WERI-Rb-1 (cell line): Measurements from ENCODE around the gene TRIM54.

Source experiments
- DNase-seq: peaks from one replicate; pipeline ENCODE4 v3.0.0-alpha.2; 2020
- H3K27ac ChIP-seq: fragments of 250-450 bp; sonication (Bioruptor Pico); 2 replicates; pipeline ENCODE4 v1.5.1; 2020; ENCODE audit warnings: mild to moderate bottlenecking, moderate library complexity
- H3K27me3 ChIP-seq: fragments of 250-450 bp; sonication (Bioruptor Pico); 2 replicates; pipeline ENCODE4 v1.5.1; 2021; ENCODE audit warnings: mild to moderate bottlenecking, low read depth, moderate library complexity; ENCODE audit not compliant: insufficient read depth, severe bottlenecking
- H3K36me3 ChIP-seq: fragments of 250-450 bp; sonication (Bioruptor Pico); 2 replicates; pipeline ENCODE4 v1.5.1; 2020; ENCODE audit warnings: mild to moderate bottlenecking, moderate library complexity
- H3K4me3 ChIP-seq: 2 replicates; pipeline ENCODE4 v1.5.1; 2011; ENCODE audit warnings: low read depth, mild to moderate bottlenecking, control low read depth, low read length
- H3K9me3 ChIP-seq: fragments of 250-450 bp; sonication (Bioruptor Pico); 2 replicates; pipeline ENCODE4 v1.5.1; 2021; ENCODE audit warnings: mild to moderate bottlenecking, moderate library complexity; ENCODE audit not compliant: severe bottlenecking
- CTCF ChIP-seq: IDR thresholded peaks from 2 replicates; pipeline ENCODE4 v1.5.1; 2011; ENCODE audit warnings: low read depth, mild to moderate bottlenecking, control low read depth, inconsistent platforms, low read length

TRIM54 gene

GRCh38 chr2:27303093-27304025 lies 21.1 kb downstream of the TRIM54 start:
- Histone ChIP-seq H3K36me3 (no peaks in the 10 kb centered on the region), H3K27ac (no peak overlapping the region), H3K4me3 (peak overlapping the region; percentile 44), H3K9me3 (no peaks in the 10 kb centered on the region), H3K27me3 (peaks cover 22% of the 10 kb centered on the region)
- peak; percentile 69 for DNase-seq
- TF ChIP-seq CTCF = peak; percentile 71

- no peak for DNase-seq
- Histone ChIP-seq H3K27me3 (peaks cover 24% of the 10 kb centered on the region), H3K27ac (no peak overlapping the region), H3K9me3 (no peaks in the 10 kb centered on the region), H3K4me3 (no peak overlapping the region), H3K36me3 (no peaks in the 10 kb centered on the region)
- no peak for TF ChIP-seq CTCF
Measured at GRCh38 chr2:27304488-27305240, 22.4 kb downstream of the TRIM54 start.

GRCh38 chr2:27305516-27305915 lies 23.3 kb downstream of the TRIM54 start:
- Histone ChIP-seq H3K27me3 (peaks cover 24% of the 10 kb centered on the region), H3K27ac (no peak overlapping the region), H3K4me3 (no peak overlapping the region), H3K36me3 (no peaks in the 10 kb centered on the region), H3K9me3 (no peaks in the 10 kb centered on the region)
- TF ChIP-seq CTCF = no peak
- DNase-seq = no peak

- TF ChIP-seq CTCF = no peak
- H3K27me3 ChIP-seq = peaks cover 24% of the 10 kb centered on the region
Measured at GRCh38 chr2:27306136-27306535, 23.9 kb downstream of the TRIM54 start.

GRCh38 chr2:27306573-27307286 lies 24.5 kb downstream of the TRIM54 start:
- no peak for DNase-seq
- TF ChIP-seq CTCF = no peak
- Histone ChIP-seq H3K36me3 (no peaks in the 10 kb centered on the region), H3K27me3 (peaks cover 24% of the 10 kb centered on the region), H3K27ac (no peak overlapping the region), H3K9me3 (no peaks in the 10 kb centered on the region), H3K4me3 (peak overlapping the region; percentile 28)

More at GRCh38 chr2:27306136-27306535, 23.9 kb downstream of the TRIM54 start:
- no peaks in the 10 kb centered on the region for H3K36me3 ChIP-seq
- no peak overlapping the region for H3K27ac ChIP-seq
- DNase-seq = no peak
- H3K4me3 ChIP-seq = no peak overlapping the region
- no peaks in the 10 kb centered on the region for H3K9me3 ChIP-seq
